Epithelial cell of proximal tubule (primary cell): Measurements from ENCODE around the gene SH3PXD2A. TPM values are rescaled to one million over a fixed set of nuclear protein-coding genes. Genes with fewer than 3 reads are reported as not detected.

Experiments used
- DNase-seq: peaks from one replicate; pipeline ENCODE4 v3.0.0-alpha.2; 2011; ENCODE audit warnings: low read depth
- H3K4me3 ChIP-seq: 2 replicates; pipeline ENCODE4 v1.5.1; 2011; ENCODE audit warnings: low read depth, mild to moderate bottlenecking, low read length
- total RNA-seq: library from RNA; depleted of rRNA; stranded (reverse); fragments of >200 nt; gene quantifications from 2 replicates; pipeline ENCODE4 v1.2.3, GENCODE V29; 2015
- TF ChIP-seq, protein P1 (sequence below): conservative IDR thresholded peaks from 2 replicates; pipeline ENCODE4 v1.5.1; 2012; ENCODE audit warnings: low read depth, mild to moderate bottlenecking, low read length

Gene SH3PXD2A
- total RNA-seq, 1 donor from 2014 or later: 5.8 TPM

DNA sequence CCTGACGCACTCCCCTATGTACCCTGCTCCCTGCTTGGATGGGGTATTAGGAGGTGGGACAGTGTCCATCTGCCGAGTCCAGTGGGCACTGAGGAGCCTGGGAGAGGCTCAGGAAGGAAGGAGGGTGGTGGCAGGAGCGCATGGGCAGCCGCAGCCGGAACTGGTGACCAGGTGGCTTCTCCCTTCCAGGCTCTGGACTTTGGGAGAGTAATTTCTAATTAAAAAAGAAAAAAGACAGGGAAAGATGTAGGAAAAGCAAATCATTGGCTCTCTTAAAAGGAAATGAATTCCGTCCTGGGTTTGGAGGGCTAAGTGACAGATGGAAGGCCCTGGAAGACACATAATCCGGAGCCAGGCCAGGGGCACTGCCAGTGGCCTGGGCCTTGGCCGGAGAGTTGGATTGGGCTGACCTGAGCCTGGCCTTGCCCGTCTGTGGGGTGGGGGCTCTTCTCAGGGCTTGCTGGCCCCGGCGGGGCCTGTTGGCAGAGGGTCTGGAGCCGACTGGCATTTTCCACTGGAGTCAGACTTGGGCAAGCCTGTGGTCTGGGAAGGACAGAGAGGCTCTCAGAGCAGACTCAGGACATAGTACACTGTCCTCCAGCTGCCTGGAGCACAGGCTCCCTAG lies 298.9 kb downstream of the SH3PXD2A start:
- TF ChIP-seq, protein P1, sequence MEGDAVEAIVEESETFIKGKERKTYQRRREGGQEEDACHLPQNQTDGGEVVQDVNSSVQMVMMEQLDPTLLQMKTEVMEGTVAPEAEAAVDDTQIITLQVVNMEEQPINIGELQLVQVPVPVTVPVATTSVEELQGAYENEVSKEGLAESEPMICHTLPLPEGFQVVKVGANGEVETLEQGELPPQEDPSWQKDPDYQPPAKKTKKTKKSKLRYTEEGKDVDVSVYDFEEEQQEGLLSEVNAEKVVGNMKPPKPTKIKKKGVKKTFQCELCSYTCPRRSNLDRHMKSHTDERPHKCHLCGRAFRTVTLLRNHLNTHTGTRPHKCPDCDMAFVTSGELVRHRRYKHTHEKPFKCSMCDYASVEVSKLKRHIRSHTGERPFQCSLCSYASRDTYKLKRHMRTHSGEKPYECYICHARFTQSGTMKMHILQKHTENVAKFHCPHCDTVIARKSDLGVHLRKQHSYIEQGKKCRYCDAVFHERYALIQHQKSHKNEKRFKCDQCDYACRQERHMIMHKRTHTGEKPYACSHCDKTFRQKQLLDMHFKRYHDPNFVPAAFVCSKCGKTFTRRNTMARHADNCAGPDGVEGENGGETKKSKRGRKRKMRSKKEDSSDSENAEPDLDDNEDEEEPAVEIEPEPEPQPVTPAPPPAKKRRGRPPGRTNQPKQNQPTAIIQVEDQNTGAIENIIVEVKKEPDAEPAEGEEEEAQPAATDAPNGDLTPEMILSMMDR: no peak
- no peak for DNase-seq
- no peak overlapping the region for H3K4me3 ChIP-seq

DNA sequence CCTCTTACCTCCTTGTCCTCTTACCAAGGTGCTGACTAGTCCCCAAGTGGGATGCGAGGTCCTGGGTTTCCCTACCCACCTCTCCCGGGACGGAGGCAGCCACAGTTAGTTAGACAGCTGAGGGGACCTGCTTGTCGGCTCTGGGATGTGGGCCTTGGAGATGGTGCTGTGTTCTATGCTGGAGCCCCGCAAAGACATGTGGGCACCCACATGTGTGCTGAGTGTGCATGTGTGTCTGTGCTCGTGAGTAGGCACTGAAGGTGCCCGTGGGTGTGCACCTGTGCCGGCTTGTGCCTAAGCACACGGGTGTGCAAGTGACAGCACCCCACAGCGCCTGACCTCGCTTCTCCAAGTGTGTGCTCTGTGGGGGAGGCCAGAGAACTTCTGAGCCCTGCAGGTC lies 299.7 kb downstream of the SH3PXD2A start:
- no peak for DNase-seq
- TF ChIP-seq, protein P1: no peak
- peak overlapping the region; percentile 38 for H3K4me3 ChIP-seq

DNA sequence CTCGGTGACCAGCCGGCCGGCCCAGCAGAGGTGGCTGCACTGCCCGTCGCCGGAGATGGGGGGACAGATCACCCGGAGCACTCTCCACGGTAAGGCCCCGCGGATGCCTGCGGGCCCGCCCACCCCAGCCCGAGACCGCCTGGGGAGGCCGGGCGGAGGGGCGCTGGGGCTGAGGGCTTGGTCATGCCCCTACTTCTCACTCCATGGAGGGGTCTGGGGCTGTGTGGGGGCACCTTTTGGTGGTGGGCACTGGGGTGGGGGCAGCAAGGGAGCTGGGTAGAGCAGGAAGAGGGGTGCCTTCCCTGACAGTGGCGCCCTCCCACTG lies 300.1 kb downstream of the SH3PXD2A start:
- no peak for DNase-seq
- TF ChIP-seq, protein P1: no peak
- H3K4me3 ChIP-seq: peak overlapping the region; percentile 38

DNA sequence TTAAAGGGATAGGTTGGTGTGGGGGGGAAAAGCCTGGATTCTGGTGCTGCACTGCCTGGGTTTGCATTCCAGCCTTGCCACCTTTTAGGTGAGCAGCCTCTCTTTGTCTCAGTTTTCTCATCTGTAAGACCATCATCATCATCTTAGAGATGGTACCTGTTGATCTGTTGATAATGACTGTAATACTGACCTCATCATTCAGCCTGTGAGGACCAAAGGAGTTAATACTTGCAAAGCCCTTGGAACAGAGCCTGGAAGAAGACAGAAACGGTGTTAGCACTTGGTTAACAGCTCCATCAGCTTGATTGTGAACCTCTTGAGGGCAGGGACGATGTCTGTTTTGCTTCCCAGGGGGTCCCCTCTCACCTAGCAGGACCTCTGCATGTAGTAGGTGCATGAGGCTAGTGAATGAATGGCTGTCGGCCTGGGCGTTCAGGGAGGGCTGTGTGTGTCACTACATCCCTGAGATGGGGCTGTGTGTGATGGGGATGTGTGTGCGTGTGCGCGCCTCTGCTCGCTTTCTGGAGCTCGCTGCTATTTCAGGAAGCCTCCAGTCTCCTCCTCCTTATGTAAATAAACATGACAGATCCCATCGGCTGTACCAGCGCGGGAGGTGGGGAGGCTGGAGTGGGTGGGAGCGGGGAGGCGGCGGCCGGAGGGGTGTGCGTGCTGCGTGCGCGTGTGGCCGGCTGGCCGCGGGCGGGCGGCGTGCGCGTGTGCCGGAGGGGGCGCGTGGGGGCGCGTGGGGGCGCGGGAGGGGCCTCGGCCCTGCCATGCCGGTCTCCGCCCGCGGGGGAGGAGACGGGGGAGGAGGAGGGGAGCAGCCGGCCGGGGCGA lies 300.7 kb downstream of the SH3PXD2A start:
- peak overlapping the region; percentile 38 for H3K4me3 ChIP-seq
- TF ChIP-seq, protein P1: no peak
- DNase-seq: no peak

DNA sequence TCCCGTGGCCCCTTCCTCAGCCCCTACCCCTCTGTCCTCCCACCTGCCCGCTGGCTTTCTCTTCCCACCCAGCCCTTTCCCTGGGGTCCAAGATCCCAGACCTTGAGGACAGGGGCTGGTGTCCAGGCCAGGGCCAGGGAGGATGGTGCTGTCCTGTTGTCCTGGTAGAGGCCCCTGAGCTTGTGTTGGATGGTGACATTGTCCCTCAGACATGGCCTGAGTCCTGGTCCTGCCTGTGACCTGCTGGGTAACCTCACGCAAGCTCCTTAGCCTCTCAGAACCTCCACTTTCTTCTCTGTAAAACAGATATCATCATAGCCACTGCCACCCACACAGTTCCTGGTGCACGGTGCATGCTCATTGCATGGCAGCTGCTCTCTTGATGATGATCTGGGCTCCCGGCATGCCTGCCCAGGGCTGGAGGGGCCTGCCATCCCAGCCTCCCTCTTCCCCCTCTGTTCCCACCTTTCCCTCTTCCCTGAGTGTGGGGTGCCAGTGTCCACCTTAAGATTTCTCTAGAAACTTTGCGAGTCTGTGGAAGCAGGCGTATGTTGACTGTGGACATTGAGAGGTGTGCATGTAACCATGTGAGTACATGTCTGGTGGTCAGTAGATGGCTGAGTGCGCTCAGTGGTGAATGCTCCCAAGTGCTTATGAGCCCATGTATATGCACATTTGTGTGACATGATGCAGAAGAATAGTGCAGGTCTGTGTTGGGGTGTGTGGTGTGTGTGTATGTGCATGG lies 301.5 kb downstream of the SH3PXD2A start:
- TF ChIP-seq, protein P1: no peak
- no peak for DNase-seq
- no peak overlapping the region for H3K4me3 ChIP-seq

DNA sequence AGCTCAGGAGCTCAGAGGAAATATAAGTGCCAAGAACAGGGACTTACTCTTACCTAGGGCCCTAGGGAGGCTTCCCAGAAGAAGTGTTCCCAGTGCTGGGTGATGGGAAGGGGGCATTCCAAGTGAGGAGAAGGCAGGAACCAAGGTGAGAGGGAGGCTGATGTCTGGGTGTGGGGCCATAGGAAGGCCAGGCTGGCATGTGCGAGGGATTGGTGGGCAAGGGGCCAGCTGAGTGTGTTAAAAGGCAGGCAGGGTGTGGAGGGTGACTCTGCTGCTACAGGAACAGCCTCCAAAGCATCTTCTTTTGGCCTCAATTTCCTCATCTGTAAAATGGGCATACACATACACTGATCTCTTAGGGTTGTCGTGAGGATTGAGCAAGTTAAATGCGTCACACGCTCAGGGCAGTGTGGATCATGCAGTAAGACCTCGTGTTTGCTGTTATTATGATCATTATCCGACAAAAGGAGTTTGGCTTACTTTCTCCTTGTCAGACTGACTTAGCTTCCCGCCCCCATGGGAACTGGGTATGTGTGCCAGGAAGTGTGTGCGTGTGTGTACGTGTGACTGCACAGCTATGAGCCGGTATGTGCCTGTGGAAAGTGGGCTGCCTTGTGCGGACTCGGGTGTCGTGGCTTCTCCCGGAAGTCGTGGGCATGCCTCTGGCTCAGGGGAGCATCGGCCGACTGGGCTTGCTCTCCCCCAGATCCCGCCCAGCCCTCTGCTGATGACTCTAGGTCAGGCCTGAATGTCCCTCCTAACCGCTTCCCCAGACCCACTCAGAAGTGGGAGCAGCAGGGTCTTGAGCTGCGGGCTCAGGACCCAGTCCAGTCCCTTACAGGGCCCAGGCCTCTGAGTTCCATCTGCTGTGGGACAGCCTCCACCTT lies 302.3 kb downstream of the SH3PXD2A start:
- TF ChIP-seq, protein P1: no peak

More for the DNA sequence above, 302.3 kb downstream of the SH3PXD2A start:
- H3K4me3 ChIP-seq: no peak overlapping the region
- DNase-seq: no peak
